Fibroblast of upper back skin (primary cell): Measurements from ENCODE around the gene WNK1.
"Not testable (repeated sequence)": the region's sequence is repeated elsewhere in the genome, so short reads cannot be mapped to it uniquely, and the experiment has no call there.

Experiments
- DNase-seq: peaks from one replicate; pipeline ENCODE4 v3.0.0-alpha.2; 2013

WNK1 gene

GRCh38 chr12:780750-781379 lies 28.5 kb downstream of the WNK1 start:
- no peak for DNase-seq

GRCh38 chr12:785706-786105 lies 33.3 kb downstream of the WNK1 start:
- no peak for DNase-seq

- DNase-seq = no peak
These were observed 35.9 kb downstream of the WNK1 start for GRCh38 chr12:788288-788687.

GRCh38 chr12:788762-789161 lies 36.4 kb downstream of the WNK1 start:
- DNase-seq = not testable (repeated sequence)

- no peak for DNase-seq
These were observed 37.6 kb downstream of the WNK1 start for GRCh38 chr12:789852-790563.

- no peak for DNase-seq
These were observed 38.2 kb downstream of the WNK1 start for GRCh38 chr12:790608-791007.

- no peak for DNase-seq
These were observed 40.7 kb downstream of the WNK1 start for GRCh38 chr12:793037-793436.

- no peak for DNase-seq
These were observed 41.3 kb downstream of the WNK1 start for GRCh38 chr12:793711-794110.

- DNase-seq = no peak
These were observed 42.9 kb downstream of the WNK1 start for GRCh38 chr12:795305-795704.

- DNase-seq = no peak
These were observed 48.0 kb downstream of the WNK1 start for GRCh38 chr12:800401-800800.

- DNase-seq = no peak
These were observed 50.1 kb downstream of the WNK1 start for GRCh38 chr12:802242-803120.

GRCh38 chr12:805022-805632 lies 52.7 kb downstream of the WNK1 start:
- no peak for DNase-seq

GRCh38 chr12:806200-806791 lies 53.9 kb downstream of the WNK1 start:
- no peak for DNase-seq

- DNase-seq = no peak
These were observed 54.8 kb downstream of the WNK1 start for GRCh38 chr12:807041-807735.

GRCh38 chr12:810116-810515 lies 57.7 kb downstream of the WNK1 start:
- no peak for DNase-seq

GRCh38 chr12:810671-811415 lies 58.5 kb downstream of the WNK1 start:
- no peak for DNase-seq

- no peak for DNase-seq
These were observed 60.6 kb downstream of the WNK1 start for GRCh38 chr12:812950-813349.

GRCh38 chr12:817456-817855 lies 65.1 kb downstream of the WNK1 start:
- DNase-seq = not testable (repeated sequence)

GRCh38 chr12:817941-818600 lies 65.7 kb downstream of the WNK1 start:
- no peak for DNase-seq

- DNase-seq = no peak
These were observed 66.4 kb downstream of the WNK1 start for GRCh38 chr12:818733-819132.

GRCh38 chr12:820336-820735 lies 68.0 kb downstream of the WNK1 start:
- no peak for DNase-seq
